GM21367 (cell line): ENCODE measurements around the gene POFUT2.
"Not testable (repeated sequence)": the region's sequence is repeated elsewhere in the genome, so short reads cannot be mapped to it uniquely, and the experiment has no call there.

Source experiments
- ATAC-seq: cut with Tn5 transposase; IDR thresholded peaks from one replicate; pipeline ENCODE4 v1.9.1; 2021; ENCODE audit not compliant: unreplicated experiment

Gene POFUT2

GRCh38 chr21:45313015-45313414, 25.3 kb upstream of the POFUT2 start:
- no peak for ATAC-seq

- ATAC-seq: no peak
Measured at GRCh38 chr21:45312296-45312695, 24.6 kb upstream of the POFUT2 start.

- ATAC-seq: no peak
Measured at GRCh38 chr21:45310459-45310858, 22.8 kb upstream of the POFUT2 start.

- ATAC-seq: no peak
Measured at GRCh38 chr21:45309987-45310381, 22.3 kb upstream of the POFUT2 start.

GRCh38 chr21:45309069-45309986, 21.6 kb upstream of the POFUT2 start:
- no peak for ATAC-seq

- ATAC-seq: no peak
Measured at GRCh38 chr21:45308194-45309068, 20.7 kb upstream of the POFUT2 start.

GRCh38 chr21:45307597-45308158, 20.0 kb upstream of the POFUT2 start:
- ATAC-seq: not testable (repeated sequence)

GRCh38 chr21:45306832-45307571, 19.3 kb upstream of the POFUT2 start:
- ATAC-seq: no peak

GRCh38 chr21:45306453-45306831, 18.7 kb upstream of the POFUT2 start:
- no peak for ATAC-seq

- no peak for ATAC-seq
Measured at GRCh38 chr21:45305836-45306235, 18.1 kb upstream of the POFUT2 start.

GRCh38 chr21:45304945-45305344, 17.2 kb upstream of the POFUT2 start:
- ATAC-seq: no peak

GRCh38 chr21:45304476-45304830, 16.8 kb upstream of the POFUT2 start:
- ATAC-seq: no peak

GRCh38 chr21:45303751-45304475, 16.2 kb upstream of the POFUT2 start:
- ATAC-seq: no peak

- no peak for ATAC-seq
Measured at GRCh38 chr21:45303091-45303615, 15.5 kb upstream of the POFUT2 start.

- ATAC-seq: no peak
Measured at GRCh38 chr21:45302082-45303061, 14.7 kb upstream of the POFUT2 start.

- no peak for ATAC-seq
Measured at GRCh38 chr21:45301521-45302081, 13.9 kb upstream of the POFUT2 start.

- no peak for ATAC-seq
Measured at GRCh38 chr21:45300786-45301520, 13.3 kb upstream of the POFUT2 start.
